Aorta (tissue), 5 donors: ENCODE data around the gene ZBTB18. TPM values are rescaled to one million over a fixed set of nuclear protein-coding genes. Genes with fewer than 3 reads are reported as not detected.

Experiments used
- ATAC-seq: fragments of 200-7000 bp; cut with Tn5 transposase; one replicate; pipeline ENCODE4 v1.9.1; 2022; ENCODE audit warnings: moderate library complexity; ENCODE audit not compliant: low FRiP score
- DNase-seq, 2 donors: peaks; one replicate each; pipeline ENCODE4 v3.0.0-alpha.2; 2020
- H3K27ac ChIP-seq, 2 donors: one replicate each; pipeline ENCODE4 v1.5.1; 2013; ENCODE audit warnings: low read length in 2 of 2, mild to moderate bottlenecking in 2 of 2, moderate library complexity in 2 of 2, control low read depth in 1 of 2, inconsistent platforms in 1 of 2, low read depth in 1 of 2
- H3K27me3 ChIP-seq, 2 donors: one replicate each; pipeline ENCODE4 v1.6.1; 2013; ENCODE audit warnings: control low read depth in 1 of 2, low read length in 1 of 2, mild to moderate bottlenecking in 1 of 2, moderate library complexity in 1 of 2; ENCODE audit not compliant: insufficient read depth in 2 of 2, control insufficient read depth in 1 of 2
- H3K36me3 ChIP-seq, 2 donors: one replicate each; pipeline ENCODE4 v1.6.1; 2013; ENCODE audit warnings: control low read depth in 1 of 2, low read length in 1 of 2, mild to moderate bottlenecking in 1 of 2; ENCODE audit not compliant: insufficient read depth in 2 of 2, control insufficient read depth in 1 of 2
- H3K4me1 ChIP-seq, 2 donors: one replicate each; pipeline ENCODE4 v1.6.1; 2013; ENCODE audit warnings: low read length in 2 of 2, control low read depth in 1 of 2, mild to moderate bottlenecking in 1 of 2, moderate library complexity in 1 of 2; ENCODE audit not compliant: insufficient read depth in 2 of 2, control insufficient read depth in 1 of 2
- H3K4me3 ChIP-seq, 2 donors: one replicate each; pipeline ENCODE4 v1.5.1; 2013; ENCODE audit warnings: low read length in 2 of 2, control low read depth in 1 of 2, mild to moderate bottlenecking in 1 of 2
- H3K9me3 ChIP-seq: one replicate; pipeline ENCODE4 v1.6.1; 2013; ENCODE audit warnings: mild to moderate bottlenecking, low read length; ENCODE audit not compliant: control insufficient read depth
- WGBS, 2 donors: extraction: QIAGEN DNeasy Blood & Tissue Kit; methylation state at CpG; one replicate each; pipeline ENCODE4 v1.1.7; 2013; 5-methylcytosine and 5-hydroxymethylcytosine counted together
- intact Hi-C, 2 donors: fragments of 100-400 bp; cut with DNase I; formaldehyde crosslinking; loops; one replicate each; pipeline versions ENCODE4 v1.14.2 to v1.15.0; 2022
- polyA plus RNA-seq, 2 donors: library from polyadenylated mRNA; stranded (reverse); fragments of 200-250 nt; gene quantifications; one replicate each; pipeline ENCODE4 v1.2.3, GENCODE V29; 2013
- total RNA-seq, 2 donors: library from RNA; stranded (reverse); fragmentation: NEBNext Ultra II Directional; extraction: Animal tissue kit (Norgen Biotek cat#: 25700); gene quantifications; one replicate each; pipeline ENCODE4 v1.2.1, GENCODE V29; 2021
- donor health status: healthy with polysubstance abuse.
- donor health status: Bipolar disorder and iron deficiency.
- donor health status: DM: no; HTN: no; CAD: no.
- donor health status: DM: no; HTN: no; CAD: no.
- donor health status: DM: yes; HTN: yes; CAD: no.

The ZBTB18 gene
- total and polyA plus RNA-seq, 4 donors: 4.3 to 13.2 (median 7.6) TPM

DNA sequence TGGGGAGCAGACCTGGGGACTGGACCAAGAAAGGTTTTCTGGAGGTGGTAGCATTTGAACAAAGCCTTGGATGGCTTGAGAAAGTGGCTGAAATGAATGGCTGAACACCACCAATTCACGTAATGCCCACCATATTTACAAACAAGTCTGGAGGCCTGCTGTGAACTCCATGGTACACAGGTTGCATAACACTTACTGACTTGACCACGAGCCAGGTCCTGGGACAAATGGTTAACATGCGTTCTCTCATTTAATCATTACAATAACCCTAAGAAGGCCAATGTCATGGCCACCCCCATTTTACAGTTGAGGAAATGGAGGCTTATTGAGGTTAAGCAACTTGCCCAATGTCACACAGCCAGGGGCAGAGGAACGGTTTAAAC, 44.4 kb downstream of the ZBTB18 start:
- Histone ChIP-seq H3K4me1 (no peaks in the 10 kb centered on the region), H3K9me3 (peaks cover 4% of the 10 kb centered on the region), H3K36me3 (no peaks in the 10 kb centered on the region), H3K4me3 (no peak overlapping the region), H3K27me3 (peaks cover 0 to 1% of the 10 kb centered on the region in 2 donors), H3K27ac (no peak overlapping the region)
- ATAC-seq: no peak
- DNase-seq: no peak
- intact Hi-C loops: no loop called here
- WGBS, 2 donors: 93 to 98% methylated on average over 4 of the region's 4 CpGs

DNA sequence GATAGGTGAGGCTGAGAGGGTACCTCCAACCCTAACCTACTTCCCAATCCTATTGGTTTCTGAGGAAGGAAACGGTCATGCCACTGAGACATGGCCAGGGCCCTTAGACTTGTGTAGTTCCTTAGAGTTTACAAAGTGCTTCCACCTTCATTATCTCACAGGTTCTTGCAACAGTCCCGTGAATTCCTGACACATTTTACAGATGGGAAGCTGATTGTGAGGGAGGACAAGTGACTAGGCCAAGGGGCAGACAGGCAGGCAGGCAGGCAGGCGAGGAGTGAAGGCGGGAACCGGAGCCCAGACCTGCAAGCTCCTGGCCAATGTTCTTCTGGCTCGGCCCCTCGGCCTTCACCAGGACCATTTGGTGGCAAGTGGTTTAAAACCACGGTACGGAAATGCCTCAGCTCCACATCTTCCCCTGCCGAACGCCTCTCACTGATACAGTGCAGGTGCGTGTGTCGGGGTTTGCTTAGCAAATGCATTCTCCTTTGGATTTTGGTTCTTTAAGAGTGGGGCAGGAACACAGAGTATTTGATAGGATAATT, 45.1 kb downstream of the ZBTB18 start:
- H3K27ac ChIP-seq: no peak overlapping the region
- H3K9me3 ChIP-seq: peaks cover 4% of the 10 kb centered on the region
- intact Hi-C loops: no loop called here
- DNase-seq (no peak), ATAC-seq (no peak)
- H3K36me3 ChIP-seq: no peaks in the 10 kb centered on the region
- no peaks in the 10 kb centered on the region for H3K27me3 ChIP-seq
- H3K4me3 ChIP-seq: no peak overlapping the region
- 94% methylated on average over 13 of the region's 13 CpGs for WGBS, 2 donors
- H3K4me1 ChIP-seq: no peaks in the 10 kb centered on the region

DNA sequence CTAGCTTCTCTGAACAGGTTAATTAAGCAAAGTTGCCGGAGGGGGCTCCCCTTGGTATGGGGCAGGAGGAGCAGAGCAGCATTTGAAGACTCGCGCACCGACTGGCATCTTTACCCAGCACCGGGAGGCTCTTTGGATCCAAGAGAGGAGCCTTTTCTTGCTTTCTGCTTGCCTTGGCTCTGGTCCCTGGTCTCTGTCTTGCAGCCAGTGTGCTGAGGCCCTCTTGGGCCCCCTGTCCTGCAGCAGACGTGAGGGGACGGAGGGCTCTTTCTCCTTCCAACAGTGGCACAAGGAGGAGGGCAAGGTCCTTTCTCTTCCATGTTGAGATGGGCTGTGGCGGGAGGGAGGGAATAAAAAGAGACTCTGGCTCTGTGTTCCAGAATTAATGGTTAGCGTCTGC, 45.6 kb downstream of the ZBTB18 start:
- ATAC-seq (no peak), DNase-seq (no peak)
- Histone ChIP-seq H3K4me3 (no peak overlapping the region), H3K4me1 (no peaks in the 10 kb centered on the region), H3K9me3 (peaks cover 4% of the 10 kb centered on the region), H3K36me3 (no peaks in the 10 kb centered on the region), H3K27ac (no peak overlapping the region), H3K27me3 (no peaks in the 10 kb centered on the region)
- intact Hi-C loops: no loop called here
- WGBS, 2 donors: 79 to 88% methylated on average over 9 of the region's 9 CpGs

DNA sequence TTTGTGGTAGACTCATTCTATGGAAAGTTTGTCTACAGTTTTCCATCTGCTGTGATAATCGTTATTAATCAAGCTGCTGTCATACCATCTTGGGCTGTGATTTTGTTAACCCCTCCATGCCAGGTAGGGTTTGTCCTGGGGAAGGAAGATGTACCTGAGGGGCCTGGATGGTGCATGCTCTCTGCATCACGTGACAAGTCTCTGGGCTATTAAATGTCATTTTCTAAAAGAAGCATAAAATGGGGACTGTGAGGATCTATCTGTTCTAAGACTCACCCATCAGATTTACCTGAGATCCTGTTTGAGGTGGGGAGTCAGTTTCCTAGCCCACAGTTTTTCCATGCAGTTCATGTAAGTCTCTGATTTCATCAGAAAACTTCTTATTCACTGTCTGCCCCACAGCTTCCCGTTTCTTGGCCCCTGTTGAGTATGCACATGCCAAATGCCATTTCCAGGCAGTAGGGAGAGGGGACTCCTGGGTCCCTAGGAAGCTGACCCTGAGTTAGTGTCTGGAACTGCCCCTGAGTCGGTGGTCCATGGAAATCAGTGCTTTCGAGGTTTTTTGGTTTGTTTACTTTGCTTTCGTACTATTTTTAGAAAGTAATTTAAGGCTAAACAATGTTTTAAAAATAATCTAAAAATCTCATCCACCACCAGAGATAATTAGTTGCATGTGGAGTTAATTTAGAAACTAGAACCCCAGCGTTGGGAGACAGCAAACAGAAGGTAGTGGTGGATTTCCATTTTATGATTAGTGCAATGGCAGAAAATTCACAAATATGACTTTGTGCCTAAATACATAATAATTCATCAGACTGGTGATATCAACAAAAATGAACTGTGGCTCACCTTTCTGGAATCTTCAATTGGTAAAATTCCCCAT, 46.7 kb downstream of the ZBTB18 start:
- Histone ChIP-seq H3K4me1 (no peaks in the 10 kb centered on the region), H3K36me3 (no peaks in the 10 kb centered on the region), H3K4me3 (no peak overlapping the region), H3K27me3 (no peaks in the 10 kb centered on the region), H3K27ac (no peak overlapping the region), H3K9me3 (peaks cover 1% of the 10 kb centered on the region)
- WGBS, 2 donors: 35 to 46% methylated on average over 7 of the region's 7 CpGs
- ATAC-seq: no peak
- no peak for DNase-seq
- intact Hi-C loops: no loop called here

DNA sequence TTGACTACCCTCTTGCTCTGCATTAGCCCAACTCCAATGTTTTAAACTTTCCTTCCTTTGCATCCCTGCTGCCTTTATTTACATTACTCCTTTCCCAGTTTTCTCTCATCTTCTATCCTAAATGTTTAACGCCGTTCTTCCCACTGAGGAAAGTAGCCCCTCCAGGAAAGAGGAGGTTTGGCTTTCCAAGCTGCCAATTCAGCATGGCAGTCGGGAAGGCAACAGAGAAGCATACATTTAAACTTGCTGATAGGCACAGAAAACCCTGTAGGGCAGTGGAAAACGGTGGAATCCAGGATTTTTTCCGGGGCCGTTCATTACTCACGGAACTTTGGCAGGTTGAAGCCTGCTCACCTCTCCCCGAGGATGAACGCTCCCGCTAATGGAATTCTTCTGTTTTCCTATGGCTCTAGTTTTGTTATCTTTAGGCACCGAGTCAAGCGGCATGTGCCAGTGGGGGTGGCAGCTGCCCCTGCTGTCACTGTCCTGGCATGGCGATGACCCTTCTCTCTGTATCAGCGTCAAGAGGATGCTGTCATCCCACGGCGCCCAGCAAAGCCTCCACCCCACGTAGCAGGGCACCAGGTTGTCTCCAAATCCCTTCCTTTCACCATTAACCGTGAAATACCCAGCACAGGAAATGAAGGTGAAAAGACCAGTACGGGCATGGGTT, 48.3 kb downstream of the ZBTB18 start:
- Histone ChIP-seq H3K4me3 (no peak overlapping the region), H3K36me3 (no peaks in the 10 kb centered on the region), H3K27me3 (no peaks in the 10 kb centered on the region), H3K9me3 (peaks cover 1% of the 10 kb centered on the region), H3K4me1 (no peaks in the 10 kb centered on the region), H3K27ac (no peak overlapping the region)
- intact Hi-C loops: no loop called here
- DNase-seq (no peak), ATAC-seq (no peak)
- WGBS, 2 donors: 40 to 50% methylated on average over 19 of the region's 19 CpGs

DNA sequence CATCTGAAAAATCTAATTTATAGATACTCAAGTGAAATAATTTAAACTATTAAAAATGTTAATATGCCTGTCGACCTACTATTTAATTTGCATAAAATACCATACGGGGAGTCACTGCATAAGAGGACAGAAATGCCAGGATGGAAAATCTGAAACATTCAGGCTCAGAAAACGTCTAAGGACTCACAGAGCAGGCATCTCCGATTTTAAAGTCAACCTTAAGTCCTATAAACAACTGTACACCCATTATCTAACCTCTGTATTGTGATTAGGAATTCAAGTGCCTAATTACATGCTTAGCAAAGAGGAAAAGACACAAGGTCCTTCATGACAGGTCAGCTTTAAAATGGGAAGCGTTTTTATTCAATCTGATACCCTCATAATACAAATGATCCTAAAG, 49.2 kb downstream of the ZBTB18 start:
- 51 to 60% methylated on average over 5 of the region's 5 CpGs for WGBS, 2 donors

DNA sequence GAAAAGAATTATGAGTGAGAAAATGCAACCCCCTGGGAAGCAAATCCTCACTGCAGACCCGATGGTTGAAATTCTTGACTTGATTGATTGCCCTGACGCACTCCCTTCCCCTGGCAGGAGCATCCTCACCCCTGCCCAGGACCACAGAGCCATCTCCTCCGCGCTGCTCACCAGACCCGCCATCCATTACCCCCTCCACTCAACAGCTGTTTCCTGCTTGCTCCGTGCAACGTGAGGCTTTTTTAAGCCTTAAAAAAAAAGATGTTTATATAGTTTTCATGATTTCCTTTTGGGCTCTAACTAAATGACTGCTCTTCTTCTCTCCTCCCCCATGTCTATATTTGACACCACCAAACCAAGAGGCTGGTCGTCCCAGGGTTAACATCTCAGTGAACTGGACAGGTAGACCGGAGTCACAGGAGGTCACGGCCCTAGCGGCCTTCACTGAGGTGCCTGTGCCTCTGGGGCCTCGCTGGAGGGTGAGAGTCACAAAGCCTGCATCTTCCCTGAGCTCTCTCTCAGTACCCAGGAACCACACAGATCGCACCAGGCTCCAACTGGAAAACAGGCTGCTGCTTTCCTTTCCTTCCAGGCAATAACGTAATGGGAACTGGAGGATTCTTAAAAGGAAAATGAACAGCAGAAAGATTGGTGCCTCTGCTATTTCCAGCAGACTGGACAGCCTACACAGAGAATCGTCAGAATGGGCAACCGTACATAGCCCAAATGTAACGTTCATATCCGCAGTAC, 49.8 kb downstream of the ZBTB18 start:
- H3K27ac ChIP-seq: no peak overlapping the region
- DNase-seq: no peak
- no peaks in the 10 kb centered on the region for H3K27me3 ChIP-seq
- H3K36me3 ChIP-seq: no peaks in the 10 kb centered on the region
- no peaks in the 10 kb centered on the region for H3K4me1 ChIP-seq
- no peak for ATAC-seq
- H3K4me3 ChIP-seq: no peak overlapping the region
- WGBS, 2 donors: 51% methylated on average over 18 of the region's 18 CpGs
- intact Hi-C loops: no loop called here
- H3K9me3 ChIP-seq: peaks cover 1% of the 10 kb centered on the region

More for the DNA sequence above, 49.2 kb downstream of the ZBTB18 start:
- Histone ChIP-seq H3K4me3 (no peak overlapping the region), H3K27me3 (no peaks in the 10 kb centered on the region), H3K9me3 (peaks cover 1% of the 10 kb centered on the region), H3K36me3 (no peaks in the 10 kb centered on the region), H3K4me1 (no peaks in the 10 kb centered on the region), H3K27ac (no peak overlapping the region)
- DNase-seq: no peak
- no peak for ATAC-seq
- intact Hi-C loops: no loop called here

DNA sequence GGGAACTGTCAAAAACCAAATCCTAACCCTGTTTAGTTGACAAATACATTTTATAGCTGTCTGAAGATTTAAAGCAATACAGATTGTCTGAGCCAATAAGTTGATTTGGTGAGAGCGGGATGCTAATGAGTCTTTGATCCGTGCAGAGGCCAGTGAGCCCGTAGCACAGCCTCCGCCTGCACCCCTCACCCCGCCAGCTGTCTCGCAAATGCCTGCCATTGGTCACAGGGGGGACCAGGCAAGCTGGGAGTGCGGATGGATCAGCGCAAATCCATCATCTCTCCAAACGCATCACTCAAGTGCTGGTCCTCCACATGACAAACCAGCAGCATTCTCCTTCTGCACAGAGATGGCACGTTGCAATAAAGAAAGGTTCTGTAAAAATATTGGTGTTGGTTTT, 51.0 kb downstream of the ZBTB18 start:
- no peak overlapping the region for H3K27ac ChIP-seq
- H3K9me3 ChIP-seq: peaks cover 1% of the 10 kb centered on the region
- no peaks in the 10 kb centered on the region for H3K4me1 ChIP-seq
- no peaks in the 10 kb centered on the region for H3K36me3 ChIP-seq
- no peak for DNase-seq
- ATAC-seq: no peak
- no peak overlapping the region for H3K4me3 ChIP-seq
- 88 to 91% methylated on average over 10 of the region's 10 CpGs for WGBS, 2 donors
- intact Hi-C loops: no loop called here
- peaks cover 0 to 1% of the 10 kb centered on the region in 2 donors for H3K27me3 ChIP-seq
